ENCODE results near the gene MADD. TPM values are rescaled to one million over a fixed set of nuclear protein-coding genes. Genes with fewer than 3 reads are reported as not detected.

MADD gene
- total and polyA plus RNA-seq, 2 experiments from 2014 or later, result 13.4 to 43.8 TPM

GRCh38 chr11:47358731-47359051, 88.8 kb downstream of the MADD start:
- Histone ChIP-seq H3K36me3 (ENCODE audit: insufficient read depth) (no peaks in the 10 kb centered on the region), H3K4me3 (no peak overlapping the region), H3K4me1 (ENCODE audit: insufficient read depth) (peaks cover 7% of the 10 kb centered on the region; the same call in 1 of the 2 replicates), H2AFZ (no peak overlapping the region), H3K27me3 (ENCODE audit: insufficient read depth) (no peaks in the 10 kb centered on the region), H3K79me2 (replicated peaks; ENCODE audit: insufficient read depth) (no peaks in the 10 kb centered on the region), H3F3A (replicated peaks; ENCODE audit: low read depth) (peaks cover 20% of the 10 kb centered on the region), H4K20me1 (replicated peaks; ENCODE audit: insufficient read depth) (no peaks in the 10 kb centered on the region), H3K9me2 (ENCODE audit: insufficient read depth) (no peaks in the 10 kb centered on the region), H3K27ac (ENCODE audit: low read depth) (no peak overlapping the region), H3K4me2 (no peak overlapping the region)
- Mint-ChIP-seq H3K4me1 (peaks cover 4% of the 10 kb centered on the region; the same call in 1 of the 3 replicates), H3K36me3 (ENCODE audit: low read depth) (no peaks in the 10 kb centered on the region; the same call in 2 of the 3 replicates), H3K9me3 (no peaks in the 10 kb centered on the region), H3K27ac (no peak overlapping the region), H3K4me3 (no peak overlapping the region), H3K27me3 (ENCODE audit: insufficient read depth, low read depth, poor library complexity) (peaks cover 9% of the 10 kb centered on the region)
- ATAC-seq (no peak), DNase-seq (ENCODE audit: low spot score) (no peak)
- no peak for TF ChIP-seq NANOG (IDR thresholded peaks at IDR 0.05; ENCODE audit: borderline replicate concordance)
- TF ChIP-seq STAT1 (IDR thresholded peaks at IDR 0.05; ENCODE audit: unreplicated experiment), result no peak
- no peak for TF ChIP-seq CREB1 (CRISPR knock-in tag; IDR thresholded peaks at IDR 0.05; ENCODE audit: low read depth)
- no peak for TF ChIP-seq ETS1 (IDR thresholded peaks at IDR 0.05)
- no peak for TF ChIP-seq JUNB (IDR thresholded peaks at IDR 0.05; ENCODE audit: unreplicated experiment)
- TF ChIP-seq ZNF114 (CRISPR knock-in tag; IDR thresholded peaks at IDR 0.05), result no peak

- Histone ChIP-seq H3K27me3 (ENCODE audit: insufficient read depth) (no peaks in the 10 kb centered on the region), H4K20me1 (replicated peaks; ENCODE audit: insufficient read depth) (no peaks in the 10 kb centered on the region), H3K4me2 (no peak overlapping the region), H3F3A (replicated peaks; ENCODE audit: low read depth) (peaks cover 20% of the 10 kb centered on the region), H3K27ac (ENCODE audit: low read depth) (no peak overlapping the region), H3K9me2 (ENCODE audit: insufficient read depth) (no peaks in the 10 kb centered on the region), H3K4me1 (ENCODE audit: insufficient read depth) (peaks cover 5% of the 10 kb centered on the region; the same call in 1 of the 2 replicates), H3K79me2 (replicated peaks; ENCODE audit: insufficient read depth) (no peaks in the 10 kb centered on the region), H3K36me3 (ENCODE audit: insufficient read depth) (no peaks in the 10 kb centered on the region), H2AFZ (no peak overlapping the region), H3K4me3 (no peak overlapping the region)
- ATAC-seq (no peak), DNase-seq (ENCODE audit: low spot score) (no peak)
- Mint-ChIP-seq H3K36me3 (ENCODE audit: low read depth) (no peaks in the 10 kb centered on the region; the same call in 2 of the 3 replicates), H3K4me1 (peaks cover 4% of the 10 kb centered on the region; the same call in 1 of the 3 replicates), H3K27me3 (ENCODE audit: insufficient read depth, low read depth, poor library complexity) (peaks cover 9% of the 10 kb centered on the region), H3K9me3 (no peaks in the 10 kb centered on the region), H3K27ac (no peak overlapping the region), H3K4me3 (no peak overlapping the region)
- TF ChIP-seq REST (IDR thresholded peaks at IDR 0.05; ENCODE audit: unreplicated experiment), result no peak
- TF ChIP-seq ETS1 (IDR thresholded peaks at IDR 0.05), result no peak
- no peak for TF ChIP-seq JUNB (IDR thresholded peaks at IDR 0.05; ENCODE audit: unreplicated experiment)
- no peak for TF ChIP-seq EZH2 (IDR thresholded peaks at IDR 0.05; ENCODE audit: low read depth, unreplicated experiment)
- no peak for TF ChIP-seq ZNF331 (CRISPR knock-in tag; IDR thresholded peaks at IDR 0.05; ENCODE audit: low read depth)
- no peak for TF ChIP-seq POLR2AphosphoS5 (IDR thresholded peaks at IDR 0.05; ENCODE audit: low read depth)
- TF ChIP-seq ZNF462 (CRISPR knock-in tag; IDR thresholded peaks at IDR 0.05), result no peak
Measured at GRCh38 chr11:47359162-47359561, 89.2 kb downstream of the MADD start.

Data from GM23338 (cell line).